ENCODE measurements around the gene AOAH. TPM values are rescaled to one million over a fixed set of nuclear protein-coding genes. Genes with fewer than 3 reads are reported as not detected.
"Not testable (repeated sequence)": the region's sequence is repeated elsewhere in the genome, so short reads cannot be mapped to it uniquely, and the experiment has no call there.

The AOAH gene
- polyA plus RNA-seq, 10 donors, result 2.3 to 5.0 (median 3.5) TPM

GRCh38 chr7:36659172-36659516, 65.2 kb downstream of the AOAH start:
- DNase-seq, result peak in 1 of 3 donors; percentile 30

- peak in 1 of 3 donors; percentile 57 for DNase-seq
Observed at GRCh38 chr7:36658335-36659171, 65.7 kb downstream of the AOAH start.

GRCh38 chr7:36657036-36657660, 67.1 kb downstream of the AOAH start:
- DNase-seq, result no peak

GRCh38 chr7:36654436-36654835, 69.9 kb downstream of the AOAH start:
- DNase-seq, result no peak

- no peak for DNase-seq
Observed at GRCh38 chr7:36653663-36654355, 70.5 kb downstream of the AOAH start.

- peak in 1 of 3 donors; percentile 25 for DNase-seq
Observed at GRCh38 chr7:36653008-36653662, 71.2 kb downstream of the AOAH start.

- DNase-seq, result no peak
Observed at GRCh38 chr7:36652431-36652830, 71.9 kb downstream of the AOAH start.

GRCh38 chr7:36651404-36651803, 72.9 kb downstream of the AOAH start:
- DNase-seq, result peak in 1 of 3 donors; percentile 20

- DNase-seq, result no peak
Observed at GRCh38 chr7:36650766-36651312, 73.5 kb downstream of the AOAH start.

GRCh38 chr7:36650320-36650719, 74.0 kb downstream of the AOAH start:
- no peak for DNase-seq

GRCh38 chr7:36649319-36649718, 75.0 kb downstream of the AOAH start:
- not testable (repeated sequence) for DNase-seq

GRCh38 chr7:36648441-36648840, 75.9 kb downstream of the AOAH start:
- no peak for DNase-seq

GRCh38 chr7:36644625-36645422, 79.5 kb downstream of the AOAH start:
- DNase-seq, result no peak

- no peak for DNase-seq
Observed at GRCh38 chr7:36642414-36642813, 81.9 kb downstream of the AOAH start.

GRCh38 chr7:36642010-36642409, 82.3 kb downstream of the AOAH start:
- DNase-seq, result no peak

GRCh38 chr7:36640682-36641081, 83.6 kb downstream of the AOAH start:
- DNase-seq, result no peak

- no peak for DNase-seq
Observed at GRCh38 chr7:36639826-36640225, 84.5 kb downstream of the AOAH start.

- no peak for DNase-seq
Observed at GRCh38 chr7:36638586-36639263, 85.6 kb downstream of the AOAH start.

GRCh38 chr7:36638140-36638539, 86.2 kb downstream of the AOAH start:
- DNase-seq, result no peak

- no peak for DNase-seq
Observed at GRCh38 chr7:36637417-36637816, 86.9 kb downstream of the AOAH start.

Data from muscle of back (tissue), 11 donors.